Stimulated activated CD4-positive, alpha-beta T cell treated with anti-CD3 and anti-CD28 coated beads, TNF-alpha, amount 100 ng/mL, for 1 hour (primary cell): ENCODE measurements around the gene ZBTB33.

Experiments
- DNase-seq, 3 donors: peaks; one replicate each; pipeline ENCODE4 v3.0.0-alpha.2; 2020; ENCODE audit warnings: low read depth in 3 of 3, low spot score in 1 of 3

The ZBTB33 gene

GRCh38 chrX:120304256-120304655 lies 53.6 kb downstream of the ZBTB33 start:
- no peak for DNase-seq

GRCh38 chrX:120305531-120306141 lies 55.0 kb downstream of the ZBTB33 start:
- DNase-seq, result no peak

DNA sequence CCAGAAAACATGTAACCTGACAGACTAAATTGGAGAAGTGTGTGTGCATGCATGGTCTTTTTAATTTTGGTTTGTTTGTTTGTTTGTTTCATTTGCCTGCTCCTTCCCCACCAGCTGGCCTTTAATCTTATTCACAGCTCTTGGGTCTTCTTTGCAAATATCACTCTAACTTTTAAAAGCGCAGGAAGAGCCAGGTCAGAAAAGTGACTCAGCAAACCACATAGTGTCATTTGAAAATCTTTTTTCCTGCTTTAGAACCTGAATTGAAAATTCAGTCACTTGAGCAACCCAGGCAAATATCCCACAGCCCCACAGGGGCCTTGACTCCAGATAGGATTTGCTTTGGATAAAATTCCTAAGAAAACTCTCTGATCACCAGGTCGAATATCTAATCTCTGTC lies 56.0 kb downstream of the ZBTB33 start:
- no peak for DNase-seq
